ENCODE data around the gene CEMIP2.
"Not testable (repeated sequence)": the region's sequence is repeated elsewhere in the genome, so short reads cannot be mapped to it uniquely, and the experiment has no call there.

Gene CEMIP2

DNA sequence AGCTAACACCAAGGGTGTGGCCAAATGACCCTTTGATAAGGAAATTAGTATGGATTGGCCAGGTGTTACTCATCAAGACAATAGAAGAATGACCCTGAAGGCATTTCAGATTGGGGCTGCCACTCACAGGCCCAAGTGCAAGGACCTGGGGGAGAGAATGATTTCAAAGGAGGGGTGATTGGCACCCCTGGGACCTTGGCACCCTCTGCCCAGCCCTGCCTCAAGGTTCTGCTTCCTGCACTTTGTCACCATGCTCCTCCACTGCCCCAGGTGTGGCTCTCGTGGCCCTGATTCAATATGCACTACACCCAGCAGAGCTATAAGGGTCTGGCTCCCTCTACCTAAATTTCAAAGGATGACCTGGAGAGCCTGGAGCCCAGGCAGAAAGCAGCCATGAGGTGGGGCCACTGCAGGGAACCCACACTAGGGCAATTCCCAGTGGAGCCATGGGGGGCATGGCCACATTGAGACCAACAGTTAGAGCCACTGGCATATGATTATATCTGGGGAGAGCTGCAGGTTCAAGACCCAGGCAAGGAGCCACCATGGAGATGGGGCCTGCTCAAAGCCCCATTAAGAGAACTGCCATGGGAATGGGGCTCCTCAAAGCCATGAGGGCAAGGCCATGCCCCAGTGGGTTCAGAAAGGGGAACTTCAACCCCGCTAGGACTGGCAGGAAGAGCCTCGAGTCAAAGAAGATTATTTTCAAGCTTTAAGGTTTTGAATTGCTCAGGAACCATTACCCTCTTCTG lies 93.0 kb downstream of the CEMIP2 start:
- DNase-seq, result no peak

DNA sequence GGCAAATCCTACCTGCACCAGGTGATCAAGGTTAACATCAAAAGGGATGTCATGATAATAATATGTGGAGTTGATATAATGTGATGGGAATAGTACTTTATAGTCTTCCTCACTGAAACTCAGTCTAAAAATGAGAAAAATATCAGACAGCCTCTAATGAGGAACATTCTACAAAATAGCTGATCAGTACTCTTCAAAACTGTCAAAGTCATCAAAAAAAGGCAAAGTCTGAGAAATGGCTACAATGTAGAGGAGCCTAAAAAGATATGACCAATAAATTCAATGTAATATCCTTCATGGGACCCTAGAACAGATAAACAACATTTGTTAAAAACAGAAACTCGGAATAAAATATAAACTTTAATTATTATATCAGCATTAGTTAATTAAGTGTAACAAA lies 95.7 kb downstream of the CEMIP2 start:
- DNase-seq, result no peak

DNA sequence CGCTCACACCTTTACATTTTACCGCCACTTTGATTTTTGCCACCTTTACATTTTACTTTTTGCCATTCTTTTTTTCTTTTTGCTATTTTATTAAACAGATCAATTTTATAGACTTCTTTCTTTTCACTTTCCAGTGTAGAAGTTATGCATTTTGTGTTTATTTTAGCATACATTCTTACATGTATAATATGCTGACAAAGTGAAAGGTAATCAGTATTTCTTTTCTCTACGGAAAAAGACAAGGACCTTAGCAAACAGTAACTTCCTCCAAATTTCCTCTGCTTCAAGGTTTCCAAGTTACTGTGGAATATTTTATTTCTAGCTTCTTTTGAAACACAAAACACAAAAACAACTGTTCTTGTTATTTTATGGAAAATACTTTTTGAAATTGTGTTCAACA lies 97.0 kb downstream of the CEMIP2 start:
- no peak for DNase-seq

DNA sequence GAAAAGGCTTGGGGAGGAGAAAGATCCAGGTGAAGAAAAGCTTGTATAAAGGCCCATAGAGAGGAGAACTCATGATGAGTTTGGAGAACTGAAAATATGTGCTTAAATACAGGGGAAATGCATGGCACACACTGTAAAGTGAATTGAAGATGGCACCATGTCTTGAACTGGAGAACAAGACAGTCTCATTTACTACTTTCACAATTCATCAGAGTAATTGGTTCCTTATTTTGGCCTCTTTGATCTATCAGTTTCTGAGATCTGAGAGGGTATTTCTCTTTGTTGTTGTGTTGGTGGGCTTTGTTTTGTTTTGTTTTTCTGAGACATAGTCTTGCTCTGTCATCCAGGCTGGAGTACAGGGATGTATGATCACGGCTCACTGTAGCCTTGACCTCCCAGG lies 98.2 kb downstream of the CEMIP2 start:
- no peak for DNase-seq

DNA sequence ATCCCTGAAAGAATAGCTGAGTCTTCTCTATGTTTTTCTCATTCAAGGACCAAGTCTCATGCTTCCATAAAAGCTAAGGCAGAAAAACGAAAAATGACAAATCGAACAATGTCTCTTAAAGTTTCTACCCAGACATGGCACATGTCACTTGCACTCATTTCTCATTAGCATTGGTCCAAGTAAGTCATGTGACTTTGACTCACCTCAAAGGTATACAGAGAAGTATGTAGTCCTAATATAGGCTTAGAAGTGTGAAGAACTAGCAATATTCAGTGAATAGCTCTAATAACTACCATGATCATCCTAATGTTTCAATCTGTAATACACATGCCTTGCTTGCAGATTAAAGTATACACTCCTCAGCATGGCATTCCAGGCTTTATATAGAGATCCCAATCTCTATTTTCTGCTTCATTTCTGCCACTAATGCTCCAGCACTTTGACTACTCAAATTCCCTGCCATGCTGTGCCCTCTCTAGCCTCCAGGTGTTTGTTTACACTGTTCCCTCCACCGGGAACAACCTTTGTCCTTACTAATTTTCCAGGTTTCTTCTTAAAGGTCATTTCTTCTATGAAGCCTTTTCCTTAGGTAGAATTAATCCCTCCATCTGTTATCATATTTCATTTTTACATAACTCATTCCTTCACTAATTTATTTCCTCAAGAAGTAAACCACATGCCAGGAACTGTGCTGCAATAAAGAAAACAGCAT lies 98.9 kb downstream of the CEMIP2 start:
- DNase-seq, result no peak

DNA sequence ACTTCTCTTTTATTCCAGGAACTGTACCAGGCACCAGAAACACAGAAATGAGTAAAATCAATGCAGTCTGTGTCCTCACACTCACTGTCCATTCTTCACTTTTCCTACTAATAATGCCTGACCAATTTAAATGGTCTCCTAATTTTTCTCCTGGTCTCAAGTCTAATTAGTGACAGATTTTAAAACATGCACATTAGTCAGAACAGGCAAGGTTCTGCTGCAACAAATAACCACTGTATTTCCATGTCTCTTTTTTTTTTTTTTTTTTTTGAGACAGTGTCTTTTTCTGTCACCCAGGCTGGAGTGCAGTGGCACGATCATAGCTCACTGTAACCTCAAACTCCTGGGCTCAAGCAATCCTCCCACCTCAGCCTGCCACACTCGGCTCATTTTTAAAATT lies 99.6 kb downstream of the CEMIP2 start:
- no peak for DNase-seq

DNA sequence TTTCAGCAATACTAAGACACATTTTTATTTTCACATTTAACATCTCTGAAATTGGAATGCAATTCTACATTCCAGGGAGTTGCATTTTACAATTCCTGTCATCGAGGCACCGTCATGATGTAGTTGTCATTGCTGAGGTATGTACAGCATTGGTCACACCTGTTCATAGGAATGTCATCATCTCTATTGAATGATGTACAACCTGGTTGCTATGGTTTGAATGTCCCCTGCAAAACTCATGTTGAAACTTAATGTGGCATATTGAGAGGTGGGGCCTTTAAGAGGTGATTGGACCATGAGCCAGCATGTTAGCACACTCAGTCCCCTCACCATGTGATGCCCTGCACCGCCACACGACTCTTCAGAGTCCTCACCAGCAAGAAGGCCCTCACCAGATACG lies 103.1 kb downstream of the CEMIP2 start:
- DNase-seq, result no peak

DNA sequence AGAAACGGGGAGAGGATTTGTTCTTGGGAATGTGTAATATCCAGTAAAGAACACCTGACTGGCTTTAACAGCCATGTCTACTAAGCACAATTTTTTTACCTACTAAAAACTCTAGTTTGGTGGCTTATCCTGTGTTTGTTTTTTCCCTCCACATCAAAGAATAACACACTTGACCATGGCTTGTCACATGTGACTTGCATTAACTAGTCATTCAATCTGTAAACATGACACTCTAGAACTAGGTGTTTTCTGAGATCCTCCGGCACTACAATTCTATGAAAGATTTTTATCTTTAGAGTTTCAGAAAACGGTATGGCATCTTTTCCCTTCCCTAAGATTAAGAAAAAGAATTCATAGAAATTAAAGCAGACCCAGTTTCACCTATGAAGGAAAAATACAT lies 103.7 kb downstream of the CEMIP2 start:
- no peak for DNase-seq

DNA sequence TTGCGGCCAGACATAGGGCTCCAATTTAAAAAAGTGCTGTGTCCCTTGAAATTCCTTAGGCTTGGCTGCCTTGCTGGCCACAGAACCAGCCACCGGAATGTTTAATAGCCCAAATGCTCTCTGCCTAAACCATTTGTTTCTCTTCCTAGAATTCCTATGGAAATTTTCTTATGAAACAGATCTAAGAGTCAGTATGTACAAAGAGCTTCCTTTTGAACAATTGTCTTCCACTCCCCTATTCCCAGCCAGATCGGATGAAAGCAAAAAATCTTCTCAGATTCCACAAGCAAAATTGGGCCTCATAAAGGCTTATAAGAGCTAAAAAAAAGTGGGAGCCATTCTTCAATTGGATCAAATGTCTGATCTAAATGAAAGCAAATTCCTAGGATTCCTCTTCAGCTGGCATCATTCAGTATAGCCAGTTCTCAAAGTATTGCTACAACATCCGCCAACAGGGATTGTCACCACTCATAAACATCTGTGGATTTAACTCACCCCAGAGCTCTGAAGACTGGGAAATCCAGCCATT lies 104.3 kb downstream of the CEMIP2 start:
- no peak for DNase-seq

DNA sequence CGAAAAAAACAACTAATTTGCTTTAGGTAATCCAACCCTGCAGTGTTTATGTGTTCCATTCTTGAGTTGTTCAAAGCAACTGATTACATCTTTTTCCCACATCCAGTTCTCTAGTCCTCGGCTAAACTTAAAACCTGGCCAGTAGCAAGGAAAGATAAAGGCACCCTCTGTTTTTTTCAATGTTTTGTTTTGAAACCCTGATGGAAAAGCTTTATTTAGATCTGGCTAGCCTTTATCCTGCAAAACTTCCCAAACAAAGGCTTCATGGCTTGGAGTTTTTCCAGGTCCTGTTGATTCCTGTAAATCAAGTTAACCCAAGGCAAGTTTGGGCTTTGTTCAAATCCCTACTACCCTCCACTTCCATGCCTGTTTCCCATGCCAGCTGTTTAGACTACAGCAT lies 105.1 kb downstream of the CEMIP2 start:
- no peak for DNase-seq

DNA sequence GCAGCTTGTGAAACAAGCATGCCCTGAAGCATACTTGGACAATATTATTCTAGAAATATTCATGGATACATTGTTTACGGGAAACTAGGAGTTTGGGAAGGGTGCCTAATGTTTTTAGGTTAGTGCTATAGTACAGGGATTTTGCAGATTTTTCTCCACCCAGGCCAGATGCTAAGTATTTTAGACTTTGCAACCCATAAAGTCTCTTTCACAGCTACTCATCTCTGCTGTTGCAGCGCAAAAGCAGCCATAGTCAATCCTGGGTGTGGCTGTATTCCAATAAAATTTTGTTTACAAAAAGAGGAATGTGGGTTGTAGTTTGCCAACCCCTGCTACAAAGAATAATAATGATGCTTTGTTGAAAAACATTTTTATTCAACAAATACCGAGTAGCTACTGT lies 106.2 kb downstream of the CEMIP2 start:
- no peak for DNase-seq

DNA sequence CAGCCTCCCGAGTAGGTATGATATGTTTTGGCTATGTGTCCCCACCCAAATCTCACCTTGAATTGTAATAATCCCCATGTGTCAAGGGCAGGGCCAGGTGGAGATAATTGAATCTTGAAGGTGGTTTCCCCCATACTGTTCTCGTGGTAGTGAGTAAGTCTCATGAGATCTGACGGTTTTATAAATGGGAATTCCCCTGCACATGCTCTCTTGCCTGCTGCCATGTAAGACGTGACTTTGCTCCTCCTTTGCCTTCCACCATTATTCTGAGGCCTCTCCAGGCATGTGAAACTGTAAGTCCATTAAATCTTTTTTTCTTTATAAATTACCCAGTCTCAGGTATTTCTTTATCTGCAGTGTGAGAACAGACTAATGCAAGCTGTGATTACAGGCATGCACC lies 111.0 kb downstream of the CEMIP2 start:
- DNase-seq, result not testable (repeated sequence)

DNA sequence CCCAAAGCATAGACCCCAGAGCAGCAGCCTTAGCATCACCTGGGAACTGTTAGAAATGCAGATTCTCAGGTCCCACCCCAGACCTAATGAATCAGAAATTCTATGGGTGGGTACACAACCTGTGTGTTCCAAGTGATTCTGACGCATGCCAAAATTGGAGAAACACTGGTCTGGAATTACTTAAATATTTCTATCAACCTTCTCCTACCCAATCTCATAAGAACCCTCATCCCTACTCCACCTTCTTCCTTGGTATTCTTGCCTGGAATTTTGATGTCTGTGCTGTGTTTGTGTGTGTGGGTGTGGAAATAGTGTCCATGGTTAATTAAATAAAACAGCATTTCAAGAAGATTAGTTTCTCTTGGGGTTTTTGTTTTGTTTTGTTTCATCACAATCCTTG lies 111.8 kb downstream of the CEMIP2 start:
- no peak for DNase-seq

DNA sequence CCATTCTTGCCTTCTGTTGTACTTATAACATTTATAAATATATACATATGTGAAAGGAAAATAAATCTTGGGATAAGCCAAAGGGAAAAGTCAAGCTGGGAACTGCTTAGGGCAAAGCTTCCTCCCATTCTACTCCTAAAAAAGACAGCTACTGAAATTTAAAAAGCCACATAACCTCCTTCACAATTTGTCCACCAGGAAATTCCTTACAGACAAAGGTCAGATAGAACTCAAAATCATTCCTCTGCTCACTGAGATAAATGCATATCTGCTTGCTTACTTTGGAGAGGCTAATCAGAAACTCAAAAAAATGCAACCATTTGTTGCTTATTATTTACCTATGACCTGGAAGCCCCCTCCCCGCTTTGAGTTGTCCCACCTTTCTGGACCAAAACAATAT lies 112.5 kb downstream of the CEMIP2 start:
- DNase-seq, result no peak

DNA sequence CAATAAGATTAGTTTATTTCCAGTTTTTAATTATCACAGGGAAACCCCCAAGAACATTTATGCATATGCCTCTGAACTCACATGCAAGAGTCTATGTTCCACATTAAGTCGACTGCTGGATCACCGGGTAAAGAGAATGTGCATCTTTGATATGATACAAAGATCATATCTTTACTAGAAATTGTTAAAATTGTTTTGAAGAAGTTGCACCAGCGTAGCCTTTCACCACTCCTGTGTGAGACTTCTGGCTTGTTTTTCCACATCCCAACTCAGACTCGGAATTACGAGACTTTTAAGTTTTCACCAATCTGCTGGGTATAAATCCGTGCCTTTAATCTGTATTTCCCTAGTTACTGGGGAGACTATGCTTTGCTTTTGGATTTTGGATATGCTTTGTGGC lies 113.2 kb downstream of the CEMIP2 start:
- DNase-seq, result no peak

DNA sequence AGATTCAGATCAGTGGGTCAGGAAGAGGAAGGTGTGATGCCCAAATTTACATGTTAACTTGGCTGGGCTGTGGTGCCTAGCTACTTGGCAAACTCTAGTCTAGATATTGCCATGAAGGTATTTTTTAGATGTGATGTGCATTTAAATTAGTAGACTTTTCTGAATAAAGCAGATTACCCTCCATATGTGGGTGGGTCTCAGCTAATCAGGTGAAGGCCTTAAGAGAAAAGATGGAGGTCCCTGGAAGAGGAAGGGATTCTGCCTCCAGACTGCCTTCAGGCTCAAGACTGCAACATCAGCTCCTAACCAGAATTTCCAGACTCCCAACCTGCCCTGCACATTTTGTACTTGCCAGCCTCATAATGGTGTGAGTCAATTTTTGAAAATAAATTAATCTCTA lies 115.8 kb downstream of the CEMIP2 start:
- DNase-seq, result no peak

DNA sequence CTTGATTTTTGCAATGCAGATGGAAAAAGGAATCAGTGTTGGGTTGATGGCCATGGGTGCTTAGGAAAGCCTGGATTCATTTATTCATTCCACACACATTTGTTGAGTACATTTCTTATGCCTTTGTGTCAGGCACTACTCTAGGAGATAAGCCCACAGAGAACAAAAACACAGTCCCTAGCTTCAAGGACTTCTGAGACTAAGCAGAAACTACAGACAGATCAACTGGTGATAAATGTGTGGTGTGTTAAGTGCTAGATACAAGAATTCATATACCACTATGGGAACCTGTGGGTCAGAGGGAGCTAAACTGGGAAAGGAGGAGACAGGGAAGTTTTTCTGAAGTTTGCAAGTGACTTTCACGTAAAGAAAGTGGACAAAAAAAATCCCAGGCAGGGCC lies 119.9 kb downstream of the CEMIP2 start:
- DNase-seq, result no peak

DNA sequence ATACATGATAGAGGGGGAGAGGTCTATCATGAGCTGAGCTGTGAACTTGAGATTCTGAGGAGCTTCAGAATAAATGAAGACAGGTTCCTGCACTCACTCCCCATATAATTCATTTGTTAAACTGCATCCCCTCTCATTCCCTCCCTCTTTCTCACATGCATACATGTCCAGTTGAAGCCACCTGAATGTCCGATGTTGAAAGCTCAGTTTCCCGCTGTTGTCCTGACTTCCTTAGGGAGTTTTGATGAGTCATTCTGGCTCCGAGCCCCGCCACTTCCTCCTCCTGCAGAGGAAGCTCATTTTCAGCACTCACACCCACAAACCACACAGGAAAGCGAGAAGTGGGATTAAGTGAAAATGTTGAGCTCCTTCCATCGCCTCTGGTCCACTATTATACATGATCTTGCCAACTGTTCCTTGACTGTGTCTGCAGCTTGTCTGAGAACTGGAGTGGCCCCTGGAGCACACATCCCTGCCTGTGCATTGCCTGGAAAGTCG lies 121.2 kb downstream of the CEMIP2 start:
- no peak for DNase-seq

DNA sequence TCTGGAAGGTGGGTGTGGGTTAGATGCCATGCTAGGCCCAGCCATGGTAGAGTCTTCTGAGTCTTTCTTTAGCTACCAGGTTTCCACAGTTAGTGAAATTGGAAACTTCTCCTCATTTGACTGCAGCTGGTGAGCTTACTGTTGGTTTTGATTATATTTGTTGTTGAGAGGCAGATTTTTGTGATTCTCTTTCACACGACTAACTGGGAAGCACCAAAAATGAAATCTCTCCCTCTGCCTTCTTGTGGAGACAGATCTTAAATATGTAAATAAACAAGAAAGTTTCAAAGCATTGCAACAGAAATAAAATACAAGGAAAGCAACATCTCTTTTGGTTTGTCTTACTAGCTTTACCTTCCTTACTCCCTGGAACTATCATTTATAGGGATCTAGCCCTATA lies 122.2 kb downstream of the CEMIP2 start:
- DNase-seq, result no peak

DNA sequence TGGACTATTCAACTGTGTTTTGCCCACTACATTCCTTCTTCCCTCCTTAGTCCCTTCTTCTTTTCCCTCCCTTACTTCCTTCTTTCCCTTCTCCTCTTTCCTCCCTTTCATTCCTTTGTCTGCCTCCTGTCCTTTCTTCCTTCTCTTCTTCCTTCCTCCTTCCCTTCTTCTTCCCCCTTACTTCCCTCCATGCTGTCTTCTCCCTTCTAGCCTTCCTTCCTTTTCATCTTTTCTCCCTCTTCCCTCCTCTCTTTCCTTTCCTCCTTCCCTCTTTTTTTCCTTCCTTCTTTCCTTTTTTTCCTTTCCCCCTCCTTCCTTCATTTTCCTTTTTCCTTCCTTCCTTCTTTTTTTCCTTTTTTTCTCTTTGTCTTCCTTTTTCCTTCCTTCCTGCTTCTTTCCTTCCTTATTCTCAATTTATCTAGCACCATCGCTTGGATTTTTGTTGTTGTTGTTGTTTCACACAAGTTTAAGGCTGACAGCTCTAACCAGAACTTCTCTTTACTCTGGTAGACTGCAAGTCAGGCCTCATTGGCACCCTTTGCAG lies 123.4 kb downstream of the CEMIP2 start:
- no peak for DNase-seq

DNA sequence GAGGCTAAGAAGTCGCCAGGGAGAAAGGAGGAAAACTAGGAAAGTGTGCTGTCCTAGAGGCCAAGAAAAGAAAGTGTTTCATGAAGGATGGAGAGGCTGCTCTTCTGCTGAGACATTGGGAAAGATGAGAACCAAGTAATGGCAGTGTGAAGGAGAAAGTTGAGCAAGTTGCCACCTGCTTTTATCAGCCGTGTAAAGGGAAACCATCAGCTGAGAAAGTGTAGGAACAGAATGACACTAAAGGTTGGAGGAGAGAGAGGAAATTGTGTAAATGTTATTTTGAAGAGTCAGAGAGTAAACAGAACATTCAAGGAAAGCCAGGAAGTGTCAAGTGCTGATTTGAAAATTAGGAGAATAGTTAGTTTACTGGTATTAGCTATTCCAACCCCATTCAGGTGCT lies 125.0 kb downstream of the CEMIP2 start:
- no peak for DNase-seq

DNA sequence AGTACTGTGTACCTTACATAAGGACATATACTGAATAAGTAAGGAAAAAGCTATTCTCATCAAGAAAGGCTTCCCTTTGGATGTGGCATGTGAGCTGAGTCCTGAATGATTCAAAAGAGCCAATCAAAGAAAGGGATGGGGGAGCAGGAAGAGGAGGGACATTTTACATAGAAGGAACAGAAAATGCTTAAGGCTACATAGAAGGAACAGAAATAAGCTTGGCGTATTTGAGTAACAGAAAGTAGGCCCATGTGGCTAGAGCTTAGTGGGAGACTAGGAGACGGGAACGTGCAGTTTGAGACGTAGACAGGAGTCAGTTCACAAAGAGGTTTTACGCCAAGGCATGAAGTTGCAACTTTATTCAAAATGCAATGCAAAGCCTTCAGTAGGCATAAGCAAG lies 126.3 kb downstream of the CEMIP2 start:
- no peak for DNase-seq

DNA sequence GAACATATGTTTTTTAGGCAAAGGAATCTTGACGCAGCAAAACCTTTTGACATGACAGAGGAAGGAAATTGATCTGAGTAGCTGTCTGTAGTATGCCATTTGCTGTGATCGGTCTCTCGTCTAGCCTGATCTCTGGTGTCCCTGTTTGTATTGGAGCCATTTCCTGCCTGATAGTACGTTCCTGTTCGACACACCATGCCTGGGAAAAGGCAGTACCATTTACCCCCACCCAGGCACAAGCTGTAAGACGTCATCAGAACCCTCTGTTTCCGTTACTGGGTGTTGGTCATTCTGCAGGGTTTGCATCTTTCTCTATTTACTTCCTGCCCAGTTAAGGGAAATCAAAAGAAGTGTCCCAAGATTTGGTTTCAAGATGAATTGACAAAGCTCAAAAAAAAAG lies 129.7 kb downstream of the CEMIP2 start:
- DNase-seq, result no peak

DNA sequence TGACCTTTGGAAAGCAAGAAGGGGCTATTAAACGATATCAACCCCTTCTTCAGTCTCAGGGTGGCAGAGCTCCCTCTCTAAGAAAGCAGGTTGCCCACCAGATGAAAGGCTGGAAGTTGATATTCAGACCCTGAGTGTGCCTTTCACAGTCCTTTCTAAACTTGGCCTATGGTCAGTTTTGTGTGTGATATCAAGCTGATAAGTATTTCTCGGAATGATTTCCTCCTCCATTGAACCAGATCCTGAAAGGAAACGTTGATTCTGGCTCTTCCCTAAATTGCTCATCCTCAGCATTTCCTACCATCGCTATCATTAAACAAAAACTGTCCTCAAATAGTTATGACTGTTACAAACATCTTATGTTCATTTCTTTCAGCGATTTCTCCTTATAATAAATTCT lies 130.4 kb downstream of the CEMIP2 start:
- no peak for DNase-seq

Measured in NCI-H1694 treated with DMSO at 0.1 percent for 48 hours (cell line).